Choroid plexus epithelial cell (primary cell): ENCODE results near the gene C2CD5.
"Not testable (repeated sequence)": the region's sequence is repeated elsewhere in the genome, so short reads cannot be mapped to it uniquely, and the experiment has no call there.

Experiments used
- DNase-seq: peaks from one replicate; pipeline ENCODE4 v3.0.0-alpha.2; 2010; ENCODE audit warnings: low read depth
- H3K4me3 ChIP-seq: 2 replicates; pipeline ENCODE4 v1.5.1; 2011; ENCODE audit warnings: low read depth, mild to moderate bottlenecking, control low read depth, low read length, moderate library complexity
- CTCF ChIP-seq: conservative IDR thresholded peaks from 2 replicates; pipeline ENCODE4 v1.5.1; 2011; ENCODE audit warnings: low read depth, mild to moderate bottlenecking, control low read depth, inconsistent platforms, low read length, moderate library complexity

Gene C2CD5

DNA sequence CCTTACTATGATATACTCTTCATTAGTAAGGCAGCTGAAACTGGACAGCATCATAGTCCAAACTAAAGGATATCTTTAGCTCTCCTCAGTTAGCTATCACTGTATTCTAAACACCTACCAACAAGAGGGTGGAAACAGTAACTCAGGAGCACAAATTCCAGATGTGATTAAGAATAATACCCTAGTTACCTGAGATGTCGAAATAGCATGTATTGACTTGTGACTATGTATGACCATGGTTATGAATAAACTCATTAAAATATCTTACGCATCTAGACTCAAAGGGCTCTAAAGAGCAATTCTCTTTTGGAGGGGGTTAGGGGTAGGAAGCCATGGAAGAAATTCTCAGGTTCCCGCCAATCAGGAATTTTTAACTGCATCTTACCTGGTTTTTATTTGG, 90.8 kb downstream of the C2CD5 start:
- no peak for DNase-seq
- no peak overlapping the region for H3K4me3 ChIP-seq
- no peak for TF ChIP-seq CTCF

DNA sequence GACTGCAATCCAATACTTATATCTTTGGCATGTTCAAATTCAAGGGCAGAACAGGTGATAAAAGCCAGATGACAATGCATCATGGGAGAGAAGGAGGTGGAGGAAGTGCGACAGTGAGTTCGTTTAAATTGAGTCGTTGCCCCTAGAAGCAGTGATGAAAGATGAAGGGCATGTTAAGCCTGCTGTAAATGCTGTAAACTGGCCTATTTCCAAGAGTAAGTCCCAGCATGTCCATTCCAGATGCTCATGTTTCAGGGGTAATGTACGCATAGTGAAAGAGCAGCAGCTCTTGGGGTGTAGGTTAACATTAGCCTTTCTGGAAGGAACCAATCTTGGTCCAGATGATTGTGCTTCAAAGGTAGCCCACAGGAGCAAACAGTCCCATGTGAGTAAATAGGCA, 97.1 kb downstream of the C2CD5 start:
- DNase-seq, result peak; percentile 66

DNA sequence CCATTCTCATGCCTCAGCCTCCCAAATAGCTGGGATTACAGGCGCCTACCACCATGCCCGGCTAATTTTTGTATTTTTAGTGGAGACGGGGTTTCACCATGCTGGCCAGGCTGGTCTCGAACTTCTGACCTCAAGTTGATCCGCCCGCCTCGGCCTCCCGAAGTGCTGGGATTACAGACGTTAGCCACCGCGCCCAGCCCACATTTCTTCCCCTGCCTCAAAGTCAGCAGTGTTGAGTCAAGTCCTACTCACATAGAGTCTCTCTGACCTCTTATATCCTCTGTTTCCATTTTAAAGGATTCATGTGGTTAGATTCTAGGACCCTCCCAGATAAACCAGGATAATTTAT, 100.1 kb downstream of the C2CD5 start:
- DNase-seq, H3K4me3 ChIP-seq: not testable (repeated sequence)

More for the DNA sequence above, 97.1 kb downstream of the C2CD5 start:
- no peak for TF ChIP-seq CTCF
- no peak overlapping the region for H3K4me3 ChIP-seq

- H3K4me3 ChIP-seq, result no peak overlapping the region
- peak; percentile 87 for TF ChIP-seq CTCF
- peak; percentile 93 for DNase-seq
These were observed 100.7 kb downstream of the C2CD5 start for GRCh38 chr12:22443379-22444316.

- TF ChIP-seq CTCF, result no peak
- peak overlapping the region; percentile 4 for H3K4me3 ChIP-seq
- DNase-seq, result peak; percentile 17
These were observed 107.1 kb downstream of the C2CD5 start for GRCh38 chr12:22437031-22437806.

DNA sequence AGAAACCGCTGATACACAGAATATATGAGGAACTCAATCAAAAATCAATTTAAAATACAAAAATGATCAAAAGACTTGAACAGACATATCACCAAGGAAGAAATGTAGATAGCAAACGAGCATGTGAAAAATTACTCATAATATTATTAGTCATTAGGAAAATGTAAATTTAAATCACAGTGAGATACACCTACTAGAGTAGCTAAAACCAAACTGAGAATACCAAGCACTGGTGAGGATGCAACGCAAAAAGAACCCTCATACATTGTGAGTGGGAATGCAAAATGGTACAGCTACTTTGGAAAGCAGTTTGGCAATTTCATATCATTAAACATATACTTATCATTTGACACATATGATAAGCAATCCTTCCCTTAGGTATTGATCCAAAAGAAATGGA, 108.8 kb downstream of the C2CD5 start:
- no peak for DNase-seq
- no peak for TF ChIP-seq CTCF
- H3K4me3 ChIP-seq, result no peak overlapping the region

DNA sequence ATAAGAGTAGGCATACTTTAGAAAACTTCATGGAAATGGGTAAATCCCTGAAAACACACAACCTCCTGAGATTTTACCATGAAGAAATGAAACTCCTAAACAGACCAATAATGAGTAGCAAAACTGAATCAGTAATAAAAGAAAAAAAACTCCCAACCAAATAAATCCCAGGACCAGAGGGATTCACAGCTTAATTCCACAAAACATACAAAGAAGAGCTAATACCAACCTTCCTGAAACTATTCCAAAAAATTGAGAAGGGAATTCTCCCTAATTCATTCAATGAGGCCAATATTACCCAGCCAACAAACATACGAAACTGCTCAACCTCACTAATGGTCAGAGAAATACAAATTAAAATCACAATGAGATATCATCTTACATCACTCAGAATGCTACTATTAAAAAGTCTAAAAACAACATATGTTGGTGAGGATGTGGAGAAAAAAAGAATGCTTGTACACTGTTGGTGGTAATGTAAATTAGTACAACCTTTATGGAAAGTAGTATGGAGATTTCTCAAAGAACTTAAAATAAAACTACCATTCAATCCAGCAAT, 112.6 kb downstream of the C2CD5 start:
- no peak for TF ChIP-seq CTCF
- no peak overlapping the region for H3K4me3 ChIP-seq
- DNase-seq, result no peak
